ENCODE data around the gene TCF7L1.

- TF ChIP-seq POLR2A (IDR thresholded peaks at IDR 0.05; ENCODE audit: extremely low read depth, insufficient read length) (no peak), CTCF (IDR thresholded peaks at IDR 0.05; ENCODE audit: low read depth, low read length) (no peak), MYC (IDR thresholded peaks at IDR 0.05; ENCODE audit: low read depth, low read length) (no peak)
Observed at GRCh38 chr2:85238607-85239006, 105.4 kb downstream of the TCF7L1 start.

Measured in NB4 (cell line).